H1 (cell line): ENCODE data around the gene SLC25A28. TPM values are rescaled to one million over a fixed set of nuclear protein-coding genes. Genes with fewer than 3 reads are reported as not detected.

Experiments
- CTCF ChIA-PET: fragments of 300-600 bp; sonication (Branson Sonifier 250); formaldehyde crosslinking; loops from one replicate; lab custom pipeline; 2021; ENCODE audit not compliant: partially characterized antibody; lab: Charles Lee
- POLR2A ChIA-PET: fragments of 300-600 bp; sonication (Branson Sonifier 250); formaldehyde crosslinking; loops from one replicate; lab custom pipeline; 2021; ENCODE audit warnings: inconsistent platforms; ENCODE audit not compliant: partially characterized antibody; lab: Charles Lee
- DNase-seq, 2 experiments: peaks; one replicate each; pipeline versions ENCODE4 v3.0.0 to v3.0.0-alpha.2; 2010 to 2022; ENCODE audit warnings: low spot score in 2 of 2, low read depth in 1 of 2, mixed read lengths in 1 of 2
- FAIRE-seq: peaks from 2 replicates; lab custom pipeline; 2011; peaks lifted over from hg19 to GRCh38; lab: Jason Lieb, UNC
- H2AFZ ChIP-seq: 2 replicates; pipeline ENCODE4 v1.8.1; 2012; ENCODE audit warnings: low read length, inconsistent platforms
- H2AK5ac ChIP-seq: 2 replicates; pipeline ENCODE4 v1.6.1; 2013; ENCODE audit warnings: low read depth, low read length
- H2BK120ac ChIP-seq: replicated peaks from 2 replicates; pipeline ENCODE3; 2013; ENCODE audit warnings: low read depth, low read length, inconsistent platforms
- H2BK12ac ChIP-seq: 2 replicates; pipeline ENCODE4 v1.6.1; 2013; ENCODE audit warnings: low read depth, low read length
- H2BK15ac ChIP-seq: 2 replicates; pipeline ENCODE4 v1.6.1; 2013; ENCODE audit warnings: low read length
- H2BK20ac ChIP-seq: 2 replicates; pipeline ENCODE4 v1.6.1; 2013; ENCODE audit warnings: low read length
- H2BK5ac ChIP-seq: 2 replicates; pipeline ENCODE4 v1.6.1; 2013; ENCODE audit warnings: low read depth, low read length
- H3K14ac ChIP-seq: 2 replicates; pipeline ENCODE4 v1.6.1; 2013; ENCODE audit warnings: inconsistent platforms; ENCODE audit not compliant: insufficient read length
- H3K18ac ChIP-seq: 2 replicates; pipeline ENCODE4 v1.6.1; 2013; ENCODE audit warnings: low read length; ENCODE audit errors: extremely low read depth
- H3K23ac ChIP-seq: 2 replicates; pipeline ENCODE4 v1.6.1; 2013; ENCODE audit warnings: inconsistent platforms; ENCODE audit not compliant: insufficient read length
- H3K23me2 ChIP-seq: 2 replicates; pipeline ENCODE4 v1.6.1; 2013; ENCODE audit warnings: low read depth, low read length
- H3K27ac ChIP-seq: 2 replicates; pipeline ENCODE4 v1.6.1; 2011; ENCODE audit warnings: low read depth, low read length, inconsistent platforms
- H3K27me3 ChIP-seq, 4 experiments: replicated peaks in 1 of 4; 1 replicate in 1 of 4; 2 replicates in 3 of 4; pipeline versions ENCODE4 v1.6.1 to v1.8.1; 2011 to 2013; ENCODE audit warnings: low read length in 3 of 4, mild to moderate bottlenecking in 3 of 4, inconsistent platforms in 2 of 4, mixed read lengths in 2 of 4, moderate library complexity in 1 of 4; ENCODE audit not compliant: control insufficient read depth in 3 of 4, insufficient read depth in 3 of 4; ENCODE audit errors: extremely low read depth in 1 of 4
- H3K36me3 ChIP-seq, 4 experiments: 2 replicates each; pipeline versions ENCODE4 v1.6.1 to v1.8.1; 2011 to 2013; ENCODE audit warnings: mild to moderate bottlenecking in 4 of 4, low read length in 3 of 4, moderate library complexity in 2 of 4, control low read depth in 1 of 4, inconsistent platforms in 1 of 4; ENCODE audit not compliant: insufficient read depth in 4 of 4, control insufficient read depth in 2 of 4
- H3K4ac ChIP-seq: replicated peaks from 2 replicates; pipeline ENCODE3; 2013; ENCODE audit warnings: low read length, low read depth, mixed read lengths, inconsistent platforms; ENCODE audit not compliant: insufficient read length
- H3K4me1 ChIP-seq, 4 experiments: replicated peaks in 1 of 4; 1 replicate in 1 of 4; 2 replicates in 3 of 4; pipeline versions ENCODE4 v1.6.1 to v1.8.1; 2011 to 2013; ENCODE audit warnings: low read length in 3 of 4, inconsistent platforms in 2 of 4, mixed read lengths in 1 of 4; ENCODE audit not compliant: insufficient read depth in 4 of 4, control insufficient read depth in 3 of 4
- H3K4me2 ChIP-seq, 2 experiments: 2 replicates each; pipeline versions ENCODE4 v1.6.1 to v1.8.1; 2011 to 2013; ENCODE audit warnings: low read depth in 2 of 2, low read length in 2 of 2, control low read depth in 1 of 2, inconsistent platforms in 1 of 2, mild to moderate bottlenecking in 1 of 2; ENCODE audit not compliant: insufficient read depth in 1 of 2
- H3K4me3 ChIP-seq, 4 experiments: fragments of 200-600, 300-600 bp in 1 of 4; sonication (generic), shearing (Covaris generic), sonication (Bioruptor Twin) in 1 of 4; 2 replicates each; pipeline versions ENCODE4 v1.5.1 to v1.8.1; 2011 to 2016; ENCODE audit warnings: low read length in 4 of 4, low read depth in 3 of 4, control low read depth in 2 of 4, inconsistent platforms in 2 of 4, mild to moderate bottlenecking in 2 of 4, mixed read lengths in 1 of 4, moderate library complexity in 1 of 4; ENCODE audit not compliant: insufficient read depth in 2 of 4; ENCODE audit errors: extremely low read depth in 1 of 4
- H3K56ac ChIP-seq: replicated peaks from 2 replicates; pipeline ENCODE3; 2013; ENCODE audit warnings: low read depth, mild to moderate bottlenecking, mixed read lengths, low read length, inconsistent platforms; ENCODE audit not compliant: insufficient read length
- H3K79me1 ChIP-seq: 2 replicates; pipeline ENCODE4 v1.6.1; 2013; ENCODE audit warnings: low read depth, low read length, control low read depth
- H3K79me2 ChIP-seq, 2 experiments: 2 replicates each; pipeline versions ENCODE4 v1.6.1 to v1.8.1; 2012 to 2013; ENCODE audit warnings: low read length in 2 of 2, mild to moderate bottlenecking in 2 of 2, inconsistent platforms in 1 of 2; ENCODE audit not compliant: insufficient read depth in 2 of 2, control insufficient read depth in 1 of 2
- H3K9ac ChIP-seq, 4 experiments: replicated peaks in 1 of 4; 1 replicate in 1 of 4; 2 replicates in 3 of 4; pipeline versions ENCODE4 v1.6.1 to v1.8.1; 2011 to 2013; ENCODE audit warnings: low read depth in 3 of 4, low read length in 3 of 4, control low read depth in 2 of 4, mild to moderate bottlenecking in 2 of 4, moderate library complexity in 2 of 4, inconsistent platforms in 1 of 4; ENCODE audit errors: extremely low read depth in 1 of 4
- H3K9me3 ChIP-seq, 2 experiments: 2 replicates each; pipeline versions ENCODE4 v1.6.1 to v1.8.1; 2012 to 2013; ENCODE audit warnings: mild to moderate bottlenecking in 2 of 2, moderate library complexity in 2 of 2, control low read depth in 1 of 2, inconsistent platforms in 1 of 2, low read depth in 1 of 2, low read length in 1 of 2, mixed read lengths in 1 of 2; ENCODE audit not compliant: insufficient read depth in 2 of 2
- H4K20me1 ChIP-seq, 2 experiments: replicated peaks in 1 of 2; 2 replicates each; pipeline versions ENCODE3 to v1.8.1; 2011 to 2013; ENCODE audit warnings: inconsistent platforms in 2 of 2, low read length in 2 of 2, mild to moderate bottlenecking in 1 of 2; ENCODE audit not compliant: insufficient read depth in 2 of 2, control insufficient read depth in 1 of 2
- H4K5ac ChIP-seq: 2 replicates; pipeline ENCODE4 v1.6.1; 2013; ENCODE audit warnings: low read length, low read depth, mixed read lengths, inconsistent platforms; ENCODE audit not compliant: insufficient read length
- H4K8ac ChIP-seq: 2 replicates; pipeline ENCODE4 v1.8.0; 2013; ENCODE audit warnings: mild to moderate bottlenecking, moderate library complexity, low read length, inconsistent platforms; ENCODE audit not compliant: insufficient read depth; ENCODE audit errors: extremely low read depth
- H4K91ac ChIP-seq: replicated peaks from 2 replicates; pipeline ENCODE3; 2013; ENCODE audit warnings: low read length, mixed read lengths, inconsistent platforms; ENCODE audit not compliant: insufficient read length
- ATF3 ChIP-seq: IDR thresholded peaks from 2 replicates; pipeline ENCODE4 v1.6.1; 2011; ENCODE audit warnings: low read depth, mild to moderate bottlenecking, low read length; ENCODE audit not compliant: insufficient read depth
- CREB1 ChIP-seq: IDR thresholded peaks from 2 replicates; pipeline ENCODE4 v1.6.1; 2012; ENCODE audit warnings: inconsistent platforms
- RAD21 ChIP-seq, 2 experiments: IDR thresholded peaks in 1 of 2; conservative IDR thresholded peaks in 1 of 2; 2 replicates each; pipeline ENCODE4 v1.6.1; 2011; ENCODE audit warnings: low read depth in 2 of 2, low read length in 2 of 2, improper control_type of control experiment in 1 of 2, inconsistent platforms in 1 of 2, mild to moderate bottlenecking in 1 of 2, moderate library complexity in 1 of 2
- RBBP5 ChIP-seq: IDR thresholded peaks from 2 replicates; pipeline ENCODE4 v1.7.1; 2012; ENCODE audit warnings: low read depth, mild to moderate bottlenecking, inconsistent platforms, low read length, moderate library complexity, borderline replicate concordance
- SIN3A ChIP-seq, 2 experiments: IDR thresholded peaks in 1 of 2; conservative IDR thresholded peaks in 1 of 2; 2 replicates each; pipeline ENCODE4 v1.6.1; 2011 to 2012; ENCODE audit warnings: low read length in 2 of 2, improper control_type of control experiment in 1 of 2, low read depth in 1 of 2, mild to moderate bottlenecking in 1 of 2
- WGBS, 2 experiments: shearing (Covaris generic) in 1 of 2; methylation state at CpG; one replicate each; pipeline versions ENCODE4 v1.1.6 to v1.1.7; 2013 to 2015; ENCODE audit warnings: low lambda C conversion rate in 2 of 2, mixed read lengths in 2 of 2, inconsistent platforms in 1 of 2, low coverage in 1 of 2, missing lambda C conversion rate in 1 of 2; ENCODE audit not compliant: insufficient replicate concordance in 2 of 2, insufficient coverage in 1 of 2, insufficient read length in 1 of 2; ENCODE audit errors: extremely low coverage in 1 of 2, missing lambda C conversion rate in 1 of 2; 5-methylcytosine and 5-hydroxymethylcytosine counted together
- polyA plus RNA-seq, 7 experiments: library from polyadenylated mRNA; depleted of rRNA in 3 of 7; stranded (reverse) in 5 of 7; unstranded in 2 of 7; fragments of >200 nt in 5 of 7; fragments of 200-250 nt in 2 of 7; gene quantifications; 1 replicate in 5 of 7; 2 replicates in 1 of 7; 4 replicates in 1 of 7; pipeline versions ENCODE4 v1.2.1 to v1.2.3, GENCODE V29; 2011 to 2013; ENCODE audit warnings: missing spikeins in 2 of 7, mixed read lengths in 2 of 7
- total RNA-seq: library from RNA; stranded (reverse); fragmentation: NEBNext Ultra II Directional; extraction: Animal tissue kit (Norgen Biotek cat#: 25700); gene quantifications from 2 replicates; pipeline ENCODE4 v1.2.1, GENCODE V29; 2021

SLC25A28 gene
- total and polyA plus RNA-seq, 2 of the 8 experiments (the other 6 are each of a cell fraction or from before 2014, with no cell fraction given) = 17.2 to 18.5 TPM

- no peak for FAIRE-seq
- Histone ChIP-seq H4K5ac (no peak overlapping the region), H3K27me3 (peaks cover 0 to 4% (median 1%) of the 10 kb centered on the region in 4 experiments; a peak in 1 of 7 replicates), H3K56ac (no peak overlapping the region), H2BK20ac (no peak overlapping the region), H3K23ac (no peak overlapping the region), H3K4me2 (no peak overlapping the region), H3K36me3 (no peaks in the 10 kb centered on the region), H2BK5ac (no peak overlapping the region), H3K9me3 (no peaks in the 10 kb centered on the region; a peak in 1 of 4 replicates), H3K4me3 (no peak overlapping the region), H2AFZ (no peak overlapping the region), H2AK5ac (no peak overlapping the region), H2BK12ac (no peak overlapping the region), H3K18ac (no peak overlapping the region), H2BK120ac (no peak overlapping the region), H3K4me1 (peaks cover 0 to 7% (median 4%) of the 10 kb centered on the region in 4 experiments; a peak in 4 of 7 replicates), H4K20me1 (no peaks in the 10 kb centered on the region)
- 82% methylated on average over 8 of the region's 8 CpGs; no CpG with 5 or more reads in 1 of the 2 experiments for WGBS, 2 experiments
- TF ChIP-seq RBBP5 (no peak), RAD21 (IDR thresholded peaks at IDR 0.05 in 1 of 2, conservative IDR thresholded peaks at IDR 0.05 in 1 of 2; ENCODE audit: low read depth in 2 of 2, low read length in 2 of 2) (no peak), ATF3 (no peak), CREB1 (no peak), SIN3A (conservative IDR thresholded peaks at IDR 0.05 in 1 of 2, IDR thresholded peaks at IDR 0.05 in 1 of 2; ENCODE audit: low read depth in 1 of 2, low read length in 2 of 2) (no peak)
- TF ChIP-seq, all 59 proteins: peak for 0
- H3K27ac ChIP-seq = no peak overlapping the region
- H3K4ac ChIP-seq = no peak overlapping the region
- H3K79me2 ChIP-seq = no peaks in the 10 kb centered on the region
- ChIA-PET CTCF (interaction anchor here (0.8 to 9.4 kb wide), 5 partner anchors 12 to 163 kb away, joined by 3 to 83 read pairs (median 4); no protein-coding TSS in a partner anchor), POLR2A (interaction anchor here (1.1 kb wide), 2 partner anchors 14 to 22 kb away, joined by 3 read pairs; partner anchors contain the start of gene SLC25A28)
- H2BK15ac ChIP-seq = no peak overlapping the region
- no peak overlapping the region for H4K8ac ChIP-seq
- H3K23me2 ChIP-seq = no peaks in the 10 kb centered on the region
- no peaks in the 10 kb centered on the region for H3K79me1 ChIP-seq
- no peak overlapping the region for H3K9ac ChIP-seq
- no peak for DNase-seq
- H3K14ac ChIP-seq = no peak overlapping the region
- H4K91ac ChIP-seq = no peak overlapping the region
These were observed 21.3 kb downstream of the SLC25A28 start for GRCh38 chr10:99598781-99599509.
